Hepatocyte (in vitro differentiated cells): Measurements from ENCODE around the gene DHRS7C.

Experiments
- CTCF ChIP-seq: fragments of 200-600 bp; sonication (generic); IDR thresholded peaks from 2 replicates; pipeline ENCODE4 v1.5.1; 2016; ENCODE audit warnings: antibody characterized with exemption, mild to moderate bottlenecking; ENCODE audit not compliant: poor library complexity
- EZH2 ChIP-seq: fragments of 200-600 bp; sonication (generic); IDR thresholded peaks from 2 replicates; pipeline ENCODE4 v1.6.1; 2016; ENCODE audit warnings: antibody characterized with exemption, mild to moderate bottlenecking, borderline replicate concordance

GRCh38 chr17:9810100-9810949 lies 18.9 kb upstream of the DHRS7C start:
- no peak for TF ChIP-seq EZH2
- no peak for TF ChIP-seq CTCF
